GM18507 (cell line): ENCODE measurements around the gene NOX3.
"Not testable (repeated sequence)": the region's sequence is repeated elsewhere in the genome, so short reads cannot be mapped to it uniquely, and the experiment has no call there.

Experiments
- DNase-seq: peaks from one replicate; pipeline ENCODE4 v3.0.0; 2011; ENCODE audit warnings: low read depth; ENCODE audit not compliant: insufficient read length; ENCODE audit errors: extremely low spot score
- FAIRE-seq: peaks from 2 replicates; lab custom pipeline; 2011; peaks lifted over from hg19 to GRCh38; lab: Jason Lieb, UNC

The NOX3 gene

DNA sequence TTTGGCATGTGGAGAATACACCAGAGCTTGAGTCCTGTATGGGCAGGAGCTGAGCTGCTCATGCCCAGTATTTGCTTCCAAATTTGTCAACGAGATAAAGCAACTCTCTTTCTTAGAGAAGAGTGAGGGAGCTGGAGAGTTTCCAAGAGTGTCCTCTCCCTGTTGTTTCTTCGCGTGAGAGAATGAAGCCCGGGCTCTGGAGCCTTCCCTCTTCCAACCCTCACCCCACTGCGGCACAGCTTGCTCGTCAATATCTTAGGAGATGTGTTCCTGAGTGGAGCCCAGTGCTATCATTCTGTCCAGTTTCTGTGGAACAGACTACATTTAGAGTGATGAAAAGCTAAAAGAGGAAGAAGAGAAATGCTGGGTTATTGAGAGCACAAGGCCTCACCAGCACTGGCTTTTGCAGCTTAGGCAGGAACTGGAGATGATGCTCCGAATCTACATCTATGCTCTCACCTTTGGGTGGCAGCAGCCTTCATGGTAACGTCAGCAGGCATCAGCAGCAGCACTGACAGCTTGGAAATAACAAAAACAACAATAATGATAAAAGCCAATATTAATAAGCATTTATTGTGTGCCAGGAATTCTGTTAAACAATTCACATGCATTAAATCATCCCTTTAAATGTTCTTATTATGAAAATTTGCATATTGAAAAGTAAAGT lies 74.8 kb downstream of the NOX3 start:
- DNase-seq, result no peak
- no peak for FAIRE-seq

DNA sequence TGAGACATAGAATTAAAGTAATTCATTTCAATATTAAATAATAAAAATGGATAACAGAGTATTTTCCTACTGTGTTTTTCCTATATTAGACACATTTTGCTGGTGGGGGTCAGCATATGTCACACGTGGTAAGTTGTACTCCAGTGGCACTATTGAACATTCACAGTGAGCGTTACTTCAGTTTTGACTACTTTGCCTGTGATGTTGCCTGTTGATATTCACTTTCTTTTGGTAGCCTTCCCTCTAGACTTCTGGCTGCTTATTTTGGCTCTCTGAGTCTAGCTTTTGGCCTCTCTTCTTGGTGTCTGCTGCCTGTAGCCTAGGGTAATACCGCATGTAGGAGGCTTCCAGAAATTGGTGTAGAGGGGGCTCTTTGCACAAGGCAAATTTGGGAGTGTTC lies 76.9 kb downstream of the NOX3 start:
- no peak for FAIRE-seq

DNA sequence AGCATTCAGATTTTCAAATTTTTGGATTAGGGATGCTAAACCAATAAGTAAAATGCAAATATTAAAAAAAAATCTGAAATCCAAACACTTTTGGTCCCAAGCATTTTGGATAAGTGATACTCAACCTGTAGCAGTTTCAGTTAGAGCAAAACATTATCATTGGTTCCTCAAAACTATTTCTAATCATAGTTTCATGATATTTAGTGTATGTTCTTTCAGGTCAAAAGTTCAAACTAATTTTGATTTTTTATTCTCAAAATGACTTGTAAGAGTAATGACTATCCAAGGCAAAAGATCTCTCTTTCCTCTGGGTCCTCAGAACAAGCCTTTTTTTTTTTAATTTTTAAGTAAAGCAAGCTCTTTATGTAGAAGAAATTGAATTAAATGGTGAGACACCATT lies 77.4 kb downstream of the NOX3 start:
- no peak for DNase-seq
- FAIRE-seq, result no peak

More for the DNA sequence above, 76.9 kb downstream of the NOX3 start:
- DNase-seq, result no peak

DNA sequence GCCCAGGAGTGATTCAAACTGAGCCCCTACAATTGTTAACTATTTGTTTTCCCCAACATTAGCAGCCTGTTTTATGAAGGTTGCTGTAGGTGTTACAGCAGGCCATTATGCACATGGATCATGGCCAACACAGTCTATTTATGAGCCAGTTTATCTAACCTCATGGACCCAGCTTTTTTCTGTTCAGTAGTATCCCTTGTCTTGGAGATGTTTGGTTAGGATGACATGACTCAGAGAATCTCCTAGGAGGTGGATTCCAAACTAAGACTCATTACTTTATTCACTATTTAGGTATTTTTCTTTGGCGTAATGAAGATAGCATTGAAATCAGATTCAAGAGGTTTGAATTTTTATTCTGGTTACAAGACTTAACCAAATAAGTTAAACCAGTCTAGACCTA lies 78.6 kb downstream of the NOX3 start:
- no peak for DNase-seq
- FAIRE-seq, result no peak

DNA sequence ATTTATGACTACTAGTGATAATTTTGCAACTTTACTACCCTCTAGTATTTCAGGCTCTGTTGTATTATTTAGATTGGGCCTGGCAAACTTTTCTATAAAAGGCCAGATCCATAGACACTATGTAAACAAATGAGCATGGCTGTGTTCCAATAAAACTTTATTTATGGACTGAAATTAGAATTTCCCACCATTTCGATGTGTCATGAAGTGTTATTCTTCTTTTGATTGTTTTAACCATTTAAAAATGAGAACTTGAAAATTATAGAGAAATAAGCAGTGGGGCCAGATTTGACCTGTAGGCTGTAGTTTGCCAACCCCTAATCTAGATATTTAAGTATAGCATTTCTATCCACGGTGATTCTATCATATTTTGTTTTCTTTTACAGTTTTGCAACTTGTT lies 79.8 kb downstream of the NOX3 start:
- no peak for FAIRE-seq
- no peak for DNase-seq

DNA sequence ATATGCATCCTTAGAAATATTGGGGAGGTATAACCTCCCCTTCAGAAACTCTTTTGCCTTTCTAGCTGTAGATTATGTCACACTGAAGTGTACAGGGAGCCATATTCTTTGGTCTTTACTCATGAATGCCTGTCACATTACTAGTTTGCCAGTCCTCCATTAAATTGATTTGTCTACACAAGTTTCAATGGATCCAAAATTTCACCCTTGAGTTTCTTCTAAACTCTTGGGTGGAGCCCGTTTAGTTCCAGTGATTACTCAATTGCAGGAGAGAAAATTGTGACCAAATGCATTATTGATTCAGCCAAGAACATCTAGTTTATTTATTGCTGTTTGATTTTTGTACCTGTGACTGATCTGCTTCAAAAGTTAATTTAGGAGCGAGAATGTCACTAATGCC lies 81.0 kb downstream of the NOX3 start:
- FAIRE-seq (no peak), DNase-seq (no peak)

DNA sequence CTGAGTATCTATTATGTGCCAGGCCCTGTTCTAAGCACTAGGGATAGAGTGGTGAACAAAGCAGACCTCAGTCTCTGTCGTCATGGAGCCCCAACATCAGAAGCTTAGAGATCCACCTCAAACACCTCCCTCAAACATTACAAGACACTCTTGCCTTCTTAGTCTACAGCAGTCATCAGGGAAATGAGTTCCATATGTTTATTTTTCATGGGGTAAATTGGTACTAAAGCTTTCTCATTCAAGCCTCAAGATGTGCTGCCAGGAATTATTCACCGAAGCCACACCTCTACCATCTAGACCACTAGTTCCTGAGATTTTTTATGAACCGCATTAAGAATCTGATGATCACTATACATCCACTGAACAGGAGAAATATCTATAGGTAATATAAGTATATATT lies 82.4 kb downstream of the NOX3 start:
- FAIRE-seq (no peak), DNase-seq (no peak)

DNA sequence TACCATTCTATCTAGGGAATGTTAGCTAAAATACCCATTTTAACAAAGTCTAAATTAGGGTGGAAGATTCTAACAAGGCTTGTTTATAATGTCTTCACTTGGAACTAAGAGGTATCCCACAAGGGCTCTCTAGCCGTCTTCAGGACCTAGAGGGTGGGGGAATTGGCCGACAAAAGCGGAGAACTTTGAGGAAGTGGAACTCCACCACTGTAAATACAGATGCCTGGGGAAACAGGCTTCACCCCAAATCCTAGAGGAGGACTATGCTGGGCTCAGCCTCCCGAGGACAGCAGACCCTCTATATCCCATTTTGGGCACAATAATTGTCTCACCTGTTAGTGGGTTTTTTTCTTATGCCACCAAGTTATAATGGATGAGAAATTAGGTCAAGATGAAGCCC lies 83.4 kb downstream of the NOX3 start:
- DNase-seq, result no peak
- no peak for FAIRE-seq

DNA sequence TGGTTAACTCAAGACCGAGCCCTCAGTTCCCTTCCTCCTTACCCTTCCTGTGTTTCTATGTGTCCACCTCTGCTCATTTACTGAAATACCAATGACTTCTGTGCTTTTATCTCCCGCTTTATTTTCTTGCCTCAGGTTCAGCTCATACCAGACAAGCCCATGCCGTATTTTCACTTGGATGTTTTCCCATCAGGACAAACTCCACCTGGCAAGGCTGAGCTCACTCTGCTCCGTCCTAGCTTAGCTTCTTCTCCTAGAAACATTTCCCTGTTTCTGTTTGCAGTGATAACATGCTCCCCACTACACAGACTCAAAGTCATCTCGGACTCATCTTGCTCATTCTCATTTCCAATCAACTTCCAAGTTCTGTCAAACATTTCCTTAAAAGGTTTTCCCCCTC lies 84.4 kb downstream of the NOX3 start:
- DNase-seq, result no peak
- no peak for FAIRE-seq

DNA sequence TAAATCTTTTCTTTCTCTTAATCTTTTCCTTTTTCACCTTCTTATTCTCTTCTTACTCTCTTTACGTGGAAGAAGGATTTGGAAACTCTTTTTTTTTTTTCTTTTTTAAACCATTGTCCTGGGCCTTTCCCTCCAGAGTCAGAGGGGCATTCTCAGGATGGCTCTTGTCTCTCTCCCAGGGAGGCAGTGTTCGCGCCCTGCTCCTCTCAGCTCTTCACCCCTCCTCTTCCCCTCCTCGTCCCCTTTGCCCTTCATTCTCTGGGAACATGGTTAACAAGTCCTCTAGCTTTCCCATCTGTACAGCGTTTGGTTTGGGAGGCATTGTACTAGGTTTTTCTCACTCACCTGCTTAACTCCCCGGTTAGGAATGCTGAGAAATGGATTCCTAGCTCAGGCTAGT lies 89.3 kb downstream of the NOX3 start:
- DNase-seq (no peak), FAIRE-seq (no peak)

DNA sequence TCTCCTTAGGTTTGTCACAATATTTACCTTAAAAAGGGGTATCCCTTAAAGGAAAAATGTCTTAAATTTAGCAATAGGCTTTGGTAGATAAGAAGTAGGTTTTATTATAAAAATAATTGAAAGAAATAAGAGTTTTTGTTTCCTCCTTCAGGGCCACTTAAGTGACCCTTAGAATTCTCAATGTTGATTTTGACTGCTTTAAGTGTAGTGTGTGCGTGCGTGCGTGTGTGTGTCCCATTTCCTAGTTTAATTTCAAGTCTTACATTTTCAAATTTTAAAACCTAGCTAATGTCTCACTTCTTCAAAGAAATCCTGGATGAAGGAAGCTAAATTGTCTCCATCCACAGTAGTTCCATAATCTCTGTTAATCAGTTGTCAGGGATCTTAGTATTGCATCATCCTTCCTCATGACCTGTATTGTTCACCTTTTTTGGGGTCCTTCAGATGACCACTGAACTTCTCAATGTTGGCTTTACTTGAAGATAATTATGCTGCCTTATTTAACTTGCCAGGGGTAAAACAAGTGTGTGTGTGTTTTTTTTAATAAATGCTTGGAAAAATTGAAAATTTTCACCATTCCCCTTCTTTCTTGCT lies 90.7 kb downstream of the NOX3 start:
- FAIRE-seq (no peak), DNase-seq (no peak)

DNA sequence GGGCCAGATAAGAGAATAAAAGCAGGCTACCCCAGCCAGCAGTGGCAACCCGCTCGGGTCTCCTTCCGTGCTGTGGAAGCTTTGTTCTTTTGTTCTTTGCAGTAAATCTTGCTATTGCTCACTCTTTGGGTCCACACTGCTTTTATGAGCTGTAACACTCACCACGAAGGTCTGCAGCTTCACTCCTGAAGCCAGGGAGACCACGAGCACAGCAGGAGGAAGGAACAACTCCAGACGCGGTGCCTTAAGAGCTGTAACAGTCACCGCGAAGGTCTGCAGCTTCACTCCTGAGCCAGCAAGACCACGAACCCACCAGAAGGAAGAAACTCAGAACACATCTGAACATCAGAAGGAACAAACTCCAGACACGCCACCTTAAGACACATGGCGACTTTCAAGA lies 91.6 kb downstream of the NOX3 start:
- FAIRE-seq, DNase-seq: not testable (repeated sequence)

DNA sequence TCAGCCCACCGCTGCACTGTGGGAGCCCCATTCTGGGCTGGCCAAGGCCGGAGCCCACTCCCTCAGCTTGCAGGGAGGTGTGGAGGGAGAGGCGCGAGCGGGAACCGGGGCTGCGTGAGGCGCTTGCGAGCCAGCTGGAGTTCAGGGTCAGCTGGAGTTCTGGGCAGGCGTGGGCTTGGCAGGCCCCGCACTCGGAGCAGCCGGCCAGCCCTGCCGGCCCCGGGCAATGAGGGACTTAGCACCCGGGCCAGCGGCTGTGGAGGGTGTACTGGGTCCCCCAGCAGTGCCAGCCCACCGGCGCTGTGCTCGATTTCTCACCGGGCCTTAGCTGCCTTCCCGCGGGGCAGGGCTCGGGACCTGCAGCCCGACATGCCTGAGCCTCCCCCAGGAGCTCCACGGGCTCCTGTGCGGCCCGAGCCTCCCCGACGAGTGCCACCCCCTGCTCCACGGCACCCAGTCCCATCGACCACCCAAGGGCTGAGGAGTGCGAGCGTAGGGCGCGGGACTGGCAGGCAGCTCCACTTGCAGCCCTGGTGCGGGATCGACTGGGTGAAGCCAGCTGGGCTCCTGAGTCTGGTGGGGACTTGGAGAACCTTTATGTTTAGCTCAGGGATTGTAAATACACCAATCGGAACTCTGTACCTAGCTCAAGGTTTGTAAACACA lies 92.5 kb downstream of the NOX3 start:
- not testable (repeated sequence) for FAIRE-seq, DNase-seq

DNA sequence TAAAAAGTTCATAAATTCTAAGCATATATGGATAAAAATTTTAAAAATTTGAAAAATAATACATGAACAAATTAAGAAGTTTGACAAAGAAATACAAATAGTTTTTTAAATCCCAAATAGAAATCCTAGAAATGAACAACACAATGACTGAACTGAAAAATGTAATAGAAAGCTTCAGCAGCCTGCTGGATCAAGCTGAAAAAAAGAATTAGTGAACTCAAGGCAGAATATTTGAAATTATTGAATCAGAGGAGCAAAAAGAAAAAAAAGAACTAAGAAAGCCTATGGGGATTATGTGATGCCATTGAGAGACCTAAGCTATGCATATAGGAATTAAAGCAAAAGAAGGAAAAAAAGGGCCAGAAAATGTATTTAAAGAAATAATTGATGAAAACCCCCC lies 101.5 kb downstream of the NOX3 start:
- FAIRE-seq, result no peak
- no peak for DNase-seq

DNA sequence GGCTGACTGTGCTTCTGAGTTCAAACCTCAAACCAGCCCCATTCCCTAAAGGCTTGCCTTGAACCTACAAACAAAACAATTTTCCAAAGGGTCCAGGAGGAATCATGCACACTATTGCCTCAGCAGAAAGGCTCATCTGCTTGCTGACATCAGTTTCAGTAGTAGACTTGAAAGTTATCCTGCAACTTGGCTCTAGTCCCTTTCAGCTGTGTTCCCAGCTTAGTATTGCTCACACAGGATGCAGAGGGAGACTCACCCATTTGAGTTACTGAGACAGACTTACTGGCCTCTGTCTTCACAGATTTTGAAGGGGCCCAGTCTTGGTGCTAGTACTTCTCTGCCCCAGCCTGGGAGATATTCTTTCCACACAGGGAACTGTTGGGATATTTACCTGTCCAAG lies 102.8 kb downstream of the NOX3 start:
- DNase-seq (no peak), FAIRE-seq (peak; percentile 71)

DNA sequence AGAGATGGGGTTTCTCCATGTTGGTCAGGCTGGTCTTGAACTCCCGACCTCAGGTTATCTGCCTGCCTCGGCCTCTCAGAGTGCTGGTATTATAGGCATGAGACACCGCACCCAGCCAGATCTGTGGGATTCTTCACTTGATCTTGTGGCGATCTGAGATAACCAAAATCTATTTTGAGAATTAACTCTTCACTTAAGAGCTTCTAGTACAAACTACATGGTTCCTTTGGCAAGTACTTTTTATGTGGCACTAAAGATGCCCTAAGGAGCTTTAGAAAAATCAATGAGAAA lies 103.6 kb downstream of the NOX3 start:
- no peak for FAIRE-seq
- DNase-seq, result no peak

DNA sequence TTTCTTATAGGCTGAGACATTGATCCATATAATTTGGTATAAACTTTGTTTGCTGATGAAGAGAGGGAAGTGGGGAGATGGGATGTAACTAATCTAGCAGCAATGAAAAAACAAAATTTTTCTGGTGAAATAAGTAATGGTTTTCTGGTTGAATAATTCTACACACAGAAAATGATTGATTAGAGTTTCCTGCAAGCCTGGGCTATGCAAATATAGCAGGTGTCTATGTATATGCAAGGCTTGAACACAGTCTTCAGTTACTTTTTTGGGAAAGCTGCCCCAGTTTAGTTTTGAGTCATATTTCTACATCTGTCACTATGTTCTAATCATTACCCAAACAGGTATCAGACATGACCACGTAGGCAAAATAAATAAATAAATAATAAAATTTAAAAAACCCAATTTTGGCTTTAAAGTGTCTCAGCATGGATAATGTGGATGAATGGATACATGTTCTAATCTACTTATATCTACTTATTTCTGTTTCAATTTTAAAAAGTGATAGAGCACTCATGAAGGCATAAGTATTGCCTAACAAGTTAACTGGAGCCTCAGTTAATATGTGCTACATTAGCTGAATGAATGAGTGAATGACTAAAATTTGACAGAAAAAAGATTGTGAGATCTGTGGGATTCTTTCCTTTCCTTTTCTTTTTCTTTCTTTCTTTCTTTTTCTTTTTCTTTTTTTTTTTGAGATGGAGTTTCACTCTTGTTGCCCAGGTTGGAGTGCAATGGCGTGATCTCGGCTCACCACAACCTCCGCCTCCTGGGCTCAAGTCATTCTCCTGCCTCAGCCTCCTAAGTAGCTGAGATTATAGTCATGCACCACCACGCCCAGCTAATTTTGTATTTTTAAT lies 104.1 kb downstream of the NOX3 start:
- DNase-seq, result peak; percentile 71
- peak; percentile 95 for FAIRE-seq

DNA sequence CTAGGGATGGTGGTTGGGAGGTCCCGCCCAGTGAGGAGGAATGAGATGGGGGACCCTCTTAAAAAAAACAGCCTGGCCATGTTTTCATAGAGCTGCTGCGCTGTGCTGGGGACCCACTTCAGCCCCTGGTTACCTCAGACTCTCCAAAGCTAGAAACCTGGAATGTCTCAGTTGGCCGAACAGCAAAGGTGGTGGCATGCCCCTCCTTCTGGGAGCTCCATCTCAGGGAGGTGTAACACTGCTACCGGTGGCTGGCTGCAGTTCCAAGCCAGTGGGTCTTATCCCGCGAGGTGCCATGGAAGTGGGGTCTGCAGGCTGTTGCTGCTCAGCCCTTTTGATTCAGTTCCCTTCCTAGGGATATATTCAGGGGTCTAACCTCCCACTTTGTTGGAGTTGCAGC lies 105.7 kb downstream of the NOX3 start:
- FAIRE-seq (no peak), DNase-seq (no peak)

DNA sequence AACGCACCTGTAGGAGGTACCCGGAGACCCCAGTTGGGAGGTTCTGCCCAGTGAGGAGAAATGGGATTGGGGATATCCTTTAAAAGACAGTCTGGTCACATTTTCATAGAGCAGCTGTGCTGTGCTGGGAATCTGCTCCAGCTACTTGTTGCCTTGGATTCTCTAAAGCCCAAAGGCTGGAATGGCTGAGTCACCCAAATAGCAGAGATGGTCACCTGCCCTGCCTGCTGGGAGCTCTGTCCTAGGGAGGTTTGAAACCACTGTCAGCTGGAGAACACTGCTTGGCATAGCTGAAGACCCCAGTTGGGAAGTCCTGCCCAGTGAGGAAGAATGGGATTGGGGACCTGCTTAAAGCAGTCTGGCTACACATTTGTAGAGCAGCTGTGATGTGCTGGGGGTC lies 106.5 kb downstream of the NOX3 start:
- FAIRE-seq, result no peak
- no peak for DNase-seq

DNA sequence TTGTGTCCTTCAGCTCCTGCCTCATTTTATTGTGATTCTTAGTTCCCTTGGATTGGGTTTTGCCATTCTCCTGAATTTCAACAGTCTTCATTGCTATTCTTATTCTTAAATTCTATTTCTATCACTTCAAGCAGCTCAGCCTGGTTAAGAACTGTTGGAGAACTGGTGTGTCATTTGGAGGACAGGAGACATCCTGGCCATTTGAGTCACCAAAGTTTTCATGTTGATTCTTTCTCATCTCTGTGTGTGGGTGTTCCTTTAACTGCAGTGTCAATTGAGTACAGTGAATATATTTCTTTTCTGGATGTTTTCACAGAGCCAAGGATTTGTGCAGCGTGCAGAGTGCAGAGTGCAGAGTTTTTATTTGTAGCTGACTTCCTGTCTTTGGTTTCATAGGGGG lies 107.8 kb downstream of the NOX3 start:
- no peak for FAIRE-seq

DNA sequence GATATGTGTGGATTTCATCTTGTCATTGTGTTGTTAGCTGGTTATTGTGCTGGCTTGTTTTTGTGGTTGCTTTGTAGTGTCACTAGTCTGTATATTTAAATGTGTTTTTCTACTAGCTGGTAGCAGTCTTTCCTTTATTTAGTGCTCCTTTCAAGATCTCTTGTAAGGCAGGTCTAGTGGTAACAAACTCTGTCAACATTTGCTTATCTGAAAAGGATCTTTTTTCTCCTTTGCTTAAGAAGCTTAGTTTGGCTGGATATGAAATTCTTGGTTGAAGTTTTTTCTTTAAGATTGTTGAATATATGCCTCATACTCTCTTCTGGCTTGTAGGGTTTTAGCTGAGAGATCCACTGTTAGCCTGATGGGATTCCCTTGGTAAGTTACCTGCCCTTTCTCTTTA lies 108.7 kb downstream of the NOX3 start:
- FAIRE-seq (no peak), DNase-seq (no peak)

More for the DNA sequence above, 107.8 kb downstream of the NOX3 start:
- no peak for DNase-seq
